MM.1S (cell line): Measurements from ENCODE around the gene AP2M1.

Experiments
- EZH2 ChIP-seq: fragments of 300-600 bp; sonication (generic); optimal IDR thresholded peaks from 2 replicates; pipeline ENCODE3; 2017; ENCODE audit warnings: low read depth, mild to moderate bottlenecking, antibody characterized with exemption, low read length, mixed read lengths
- EZH2phosphoT487 ChIP-seq: fragments of 300-600 bp; sonication (generic); IDR thresholded peaks from 2 replicates; pipeline ENCODE4 v1.6.1; 2018; ENCODE audit warnings: antibody characterized with exemption, low read length
- TF ChIP-seq, protein P1 (sequence below): fragments of 300-600 bp; sonication (generic); IDR thresholded peaks from 2 replicates; pipeline ENCODE4 v1.5.1; 2016; ENCODE audit warnings: antibody characterized with exemption, low read length, mixed read lengths

DNA sequence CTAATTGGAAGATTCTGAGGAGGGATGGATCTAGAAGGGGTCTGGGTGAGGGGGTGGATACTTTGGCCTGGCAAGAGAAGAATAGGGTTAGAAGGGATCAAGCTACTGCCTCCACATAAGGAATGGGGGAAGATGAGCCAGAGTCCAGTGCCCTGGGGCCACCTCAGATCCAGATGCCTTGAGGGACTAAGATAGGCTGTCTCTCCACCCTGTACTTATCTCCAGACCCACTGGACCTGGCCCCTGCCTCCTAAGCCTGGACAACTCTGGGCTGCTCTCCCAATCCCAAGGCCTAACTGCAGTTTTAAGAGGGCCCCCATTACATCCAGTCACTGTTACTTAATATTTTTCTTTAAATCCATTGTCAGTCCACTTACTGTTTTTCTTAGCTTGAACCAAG, 17.4 kb upstream of the AP2M1 start:
- TF ChIP-seq, protein P1, sequence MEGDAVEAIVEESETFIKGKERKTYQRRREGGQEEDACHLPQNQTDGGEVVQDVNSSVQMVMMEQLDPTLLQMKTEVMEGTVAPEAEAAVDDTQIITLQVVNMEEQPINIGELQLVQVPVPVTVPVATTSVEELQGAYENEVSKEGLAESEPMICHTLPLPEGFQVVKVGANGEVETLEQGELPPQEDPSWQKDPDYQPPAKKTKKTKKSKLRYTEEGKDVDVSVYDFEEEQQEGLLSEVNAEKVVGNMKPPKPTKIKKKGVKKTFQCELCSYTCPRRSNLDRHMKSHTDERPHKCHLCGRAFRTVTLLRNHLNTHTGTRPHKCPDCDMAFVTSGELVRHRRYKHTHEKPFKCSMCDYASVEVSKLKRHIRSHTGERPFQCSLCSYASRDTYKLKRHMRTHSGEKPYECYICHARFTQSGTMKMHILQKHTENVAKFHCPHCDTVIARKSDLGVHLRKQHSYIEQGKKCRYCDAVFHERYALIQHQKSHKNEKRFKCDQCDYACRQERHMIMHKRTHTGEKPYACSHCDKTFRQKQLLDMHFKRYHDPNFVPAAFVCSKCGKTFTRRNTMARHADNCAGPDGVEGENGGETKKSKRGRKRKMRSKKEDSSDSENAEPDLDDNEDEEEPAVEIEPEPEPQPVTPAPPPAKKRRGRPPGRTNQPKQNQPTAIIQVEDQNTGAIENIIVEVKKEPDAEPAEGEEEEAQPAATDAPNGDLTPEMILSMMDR: no peak
- TF ChIP-seq EZH2: no peak
- TF ChIP-seq EZH2phosphoT487: no peak
